Measurements from ENCODE around the gene ABLIM2.

- TF ChIP-seq CEBPB (IDR thresholded peaks at IDR 0.05) (no peak), HMGXB4 (CRISPR knock-in tag; IDR thresholded peaks at IDR 0.05; ENCODE audit: borderline replicate concordance) (no peak), CBX2 (IDR thresholded peaks at IDR 0.05; ENCODE audit: borderline replicate concordance, low read depth) (no peak), RNF2 (IDR thresholded peaks at IDR 0.05; ENCODE audit: borderline replicate concordance, low read depth) (no peak), POLR2A (IDR thresholded peaks at IDR 0.05; ENCODE audit: low read length) (no peak), CTCF (IDR thresholded peaks at IDR 0.05) (no peak), EP300 (IDR thresholded peaks at IDR 0.05) (no peak), KDM5A (IDR thresholded peaks at IDR 0.05) (no peak), HDAC2 (IDR thresholded peaks at IDR 0.05) (no peak), RCOR1 (IDR thresholded peaks at IDR 0.05; ENCODE audit: low read depth, low read length) (no peak)
Measured at GRCh38 chr4:8060632-8061031, 98.0 kb downstream of the ABLIM2 start.
